SK-N-MC (cell line): Measurements from ENCODE around the gene FOSL2.

Experiments used
- DNase-seq: peaks from one replicate; pipeline ENCODE4 v3.0.0-alpha.2; 2011; ENCODE audit warnings: low read depth, low spot score
- H3K27ac ChIP-seq: fragments of 200-600 bp; sonication (generic); 2 replicates; pipeline ENCODE4 v1.5.1; 2016; ENCODE audit warnings: mixed run types
- H3K36me3 ChIP-seq: fragments of 200-600 bp; sonication (generic); 2 replicates; pipeline ENCODE4 v1.6.1; 2017; ENCODE audit warnings: antibody characterized with exemption, low read length, mixed read lengths; ENCODE audit not compliant: insufficient read depth
- H3K4me3 ChIP-seq: fragments of 200-600 bp; sonication (generic); 2 replicates; pipeline ENCODE4 v1.5.1; 2016
- H3K9ac ChIP-seq: fragments of 200-600 bp; sonication (generic); 2 replicates; pipeline ENCODE4 v1.8.0; 2017; ENCODE audit warnings: mixed run types, mixed read lengths; ENCODE audit not compliant: insufficient read length
- H3K9me3 ChIP-seq: fragments of 200-600 bp; sonication (generic); 2 replicates; pipeline ENCODE4 v1.6.1; 2017; ENCODE audit warnings: low read depth, mild to moderate bottlenecking, antibody characterized with exemption, low read length, moderate library complexity, mixed read lengths
- EZH2 ChIP-seq: fragments of 200-600 bp; sonication (generic); IDR thresholded peaks from one replicate; pipeline ENCODE4 v1.6.1; 2017; ENCODE audit warnings: antibody characterized with exemption
- FOXP2 ChIP-seq: optimal IDR thresholded peaks from 2 replicates; pipeline ENCODE3; 2011; ENCODE audit warnings: mild to moderate bottlenecking, moderate library complexity; ENCODE audit not compliant: insufficient read depth; ENCODE audit errors: extremely low read length, control extremely low read depth
- POLR2AphosphoS5 ChIP-seq: IDR thresholded peaks from 2 replicates; pipeline ENCODE4 v1.6.1; 2012; ENCODE audit warnings: mild to moderate bottlenecking, low read depth, low read length, borderline replicate concordance

FOSL2 gene

DNA sequence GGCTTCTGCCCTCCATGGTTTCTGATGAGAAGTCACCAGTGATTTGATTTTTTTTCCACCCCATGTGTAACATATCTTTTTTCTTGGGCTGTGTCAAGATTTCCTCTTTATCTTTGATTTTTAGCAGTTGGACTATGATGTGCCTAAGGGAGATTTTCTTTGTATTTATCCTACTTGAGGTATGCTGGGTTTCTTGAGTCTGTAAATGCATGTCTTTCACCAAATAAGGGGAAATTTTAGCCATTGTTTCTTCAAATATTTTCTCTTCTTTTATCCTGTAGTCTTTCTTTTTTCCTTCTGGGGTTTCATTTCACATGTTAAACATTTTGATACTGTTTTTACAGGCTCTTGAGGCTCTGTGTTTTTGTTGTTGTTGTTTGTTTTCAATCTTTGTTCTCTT, 69.5 kb downstream of the FOSL2 start:
- no peaks in the 10 kb centered on the region for H3K36me3 ChIP-seq
- no peaks in the 10 kb centered on the region for H3K9me3 ChIP-seq
- no peak overlapping the region for H3K9ac ChIP-seq
- no peak for DNase-seq
- no peak overlapping the region for H3K27ac ChIP-seq
- TF ChIP-seq POLR2AphosphoS5 (no peak), EZH2 (no peak), FOXP2 (no peak)
- H3K4me3 ChIP-seq: no peak overlapping the region

DNA sequence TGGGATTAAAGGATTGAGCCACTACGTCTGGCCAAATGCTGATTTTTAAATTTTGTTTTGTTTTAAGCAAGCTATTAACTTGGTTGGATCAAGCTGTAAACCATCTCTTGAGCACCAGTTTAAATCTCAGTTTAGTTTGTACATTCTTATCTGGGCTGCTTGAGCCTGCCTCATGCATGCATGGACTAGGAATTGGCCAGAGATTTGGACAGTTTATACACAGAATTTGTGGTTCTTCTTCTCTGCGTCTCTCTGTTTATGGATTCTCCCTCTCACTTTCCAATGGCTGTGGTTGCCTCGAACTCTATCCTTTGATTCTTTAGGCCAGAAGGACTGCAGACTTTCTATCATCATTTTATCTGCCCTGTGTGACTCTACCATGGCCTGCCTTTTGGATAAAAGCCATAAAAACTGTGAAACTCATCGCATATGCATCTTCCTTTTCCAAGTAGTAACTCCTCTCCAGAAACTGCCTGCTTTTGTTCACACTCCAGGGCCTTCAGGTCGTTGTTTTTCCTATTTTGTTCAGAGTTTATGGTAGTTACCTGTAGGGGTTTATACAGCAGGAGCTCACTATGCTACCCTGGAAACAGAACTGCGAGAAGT, 70.7 kb downstream of the FOSL2 start:
- no peak for DNase-seq
- Histone ChIP-seq H3K4me3 (no peak overlapping the region), H3K9ac (no peak overlapping the region), H3K27ac (no peak overlapping the region), H3K9me3 (no peaks in the 10 kb centered on the region), H3K36me3 (no peaks in the 10 kb centered on the region)
- TF ChIP-seq EZH2 (no peak), FOXP2 (no peak)

DNA sequence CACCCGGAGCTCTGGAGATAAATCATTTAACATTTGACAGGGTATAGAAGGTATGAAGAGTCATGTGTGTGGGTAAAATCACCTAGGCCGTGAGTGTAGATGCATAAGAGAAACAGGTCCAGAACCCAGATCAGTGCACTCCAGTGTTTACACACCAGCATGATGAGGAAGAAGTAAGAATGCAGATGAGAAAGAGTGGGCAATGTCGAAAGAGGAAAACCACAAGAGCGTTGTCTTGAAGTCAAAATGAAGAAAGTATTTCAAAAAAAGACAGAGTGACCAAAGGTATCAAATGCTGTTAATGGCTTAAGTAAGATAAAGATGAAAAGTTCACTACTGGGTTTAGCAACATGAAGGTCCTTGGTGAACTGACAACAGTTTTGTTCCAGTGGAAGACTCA, 71.2 kb downstream of the FOSL2 start:
- H3K9ac ChIP-seq: no peak overlapping the region
- H3K9me3 ChIP-seq: no peaks in the 10 kb centered on the region
- H3K36me3 ChIP-seq: no peaks in the 10 kb centered on the region
- no peak overlapping the region for H3K27ac ChIP-seq
- H3K4me3 ChIP-seq: no peak overlapping the region
- DNase-seq: no peak
- TF ChIP-seq POLR2AphosphoS5 (no peak), FOXP2 (no peak), EZH2 (no peak)

DNA sequence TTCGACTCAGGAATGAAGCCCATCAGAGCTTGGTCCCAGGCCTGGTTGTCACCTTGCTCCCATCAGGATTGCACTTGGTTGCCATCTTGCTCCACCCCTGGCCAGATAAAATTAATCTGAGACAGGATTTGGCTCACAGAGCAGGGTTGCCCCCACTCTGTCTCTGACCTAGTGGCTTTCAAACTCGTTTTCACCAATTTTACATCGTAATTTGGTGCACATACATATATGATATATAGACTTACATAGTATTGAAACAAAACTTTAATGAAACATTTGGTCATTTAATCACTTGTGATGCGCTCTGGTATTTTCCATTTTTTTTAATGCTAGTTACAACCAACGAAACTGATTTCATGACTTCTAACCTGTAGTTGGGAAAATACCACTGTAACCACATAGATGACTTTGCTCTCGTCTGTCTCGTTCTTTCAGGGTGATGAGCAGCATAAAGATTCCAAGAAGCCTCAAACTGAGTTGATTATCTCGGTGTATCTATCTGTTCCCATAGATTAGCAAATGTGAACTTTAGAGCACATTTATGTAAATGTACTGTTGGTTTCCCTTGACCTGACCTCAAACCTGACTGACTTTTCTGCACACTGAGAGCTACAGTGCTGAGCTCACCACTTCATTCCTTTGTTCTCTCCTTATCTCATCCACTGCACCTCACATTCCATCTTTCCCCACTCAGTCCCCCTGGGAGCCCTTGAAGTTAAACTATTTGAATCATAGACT, 72.7 kb downstream of the FOSL2 start:
- H3K4me3 ChIP-seq: no peak overlapping the region
- H3K9ac ChIP-seq: no peak overlapping the region
- H3K9me3 ChIP-seq: no peaks in the 10 kb centered on the region
- TF ChIP-seq POLR2AphosphoS5: no peak
- TF ChIP-seq EZH2: no peak
- no peak for TF ChIP-seq FOXP2
- DNase-seq: no peak
- H3K27ac ChIP-seq: no peak overlapping the region
- no peaks in the 10 kb centered on the region for H3K36me3 ChIP-seq
